GM23338 (cell line): ENCODE data around the gene WDR54.

Source experiments
- EZH2 ChIP-seq: fragments of 200-600 bp; sonication (generic); IDR thresholded peaks from one replicate; pipeline ENCODE4 v1.8.0; 2017; ENCODE audit warnings: antibody characterized with exemption, mild to moderate bottlenecking, low read depth; ENCODE audit not compliant: unreplicated experiment
- EZH2phosphoT487 ChIP-seq: fragments of 200-600 bp; sonication (generic); IDR thresholded peaks from one replicate; pipeline ENCODE4 v1.8.1; 2018; ENCODE audit warnings: antibody characterized with exemption; ENCODE audit not compliant: unreplicated experiment
- POLR2AphosphoS5 ChIP-seq: IDR thresholded peaks from 2 replicates; pipeline ENCODE4 v1.6.1; 2016; ENCODE audit warnings: antibody characterized with exemption, low read depth
- ZNF331 ChIP-seq: fragments of 250-450 bp; sonication (Bioruptor Pico); IDR thresholded peaks from 2 replicates; pipeline ENCODE4 v1.5.0; 2020; ENCODE audit warnings: low read depth, mild to moderate bottlenecking, moderate library complexity
- TF ChIP-seq, protein P1 (sequence below), 2 experiments: fragments of 200-600 bp in 1 of 2; sonication (generic) in 1 of 2; conservative IDR thresholded peaks; 2 replicates each; pipeline versions ENCODE4 v1.5.1 to v1.6.1; 2016 to 2017; ENCODE audit warnings: antibody characterized with exemption in 2 of 2, low read depth in 2 of 2, mild to moderate bottlenecking in 2 of 2, moderate library complexity in 1 of 2
- TF ChIP-seq, protein P2 (sequence below): IDR thresholded peaks from one replicate; pipeline ENCODE4 v1.6.1; 2018; ENCODE audit warnings: antibody characterized with exemption; ENCODE audit not compliant: unreplicated experiment

DNA sequence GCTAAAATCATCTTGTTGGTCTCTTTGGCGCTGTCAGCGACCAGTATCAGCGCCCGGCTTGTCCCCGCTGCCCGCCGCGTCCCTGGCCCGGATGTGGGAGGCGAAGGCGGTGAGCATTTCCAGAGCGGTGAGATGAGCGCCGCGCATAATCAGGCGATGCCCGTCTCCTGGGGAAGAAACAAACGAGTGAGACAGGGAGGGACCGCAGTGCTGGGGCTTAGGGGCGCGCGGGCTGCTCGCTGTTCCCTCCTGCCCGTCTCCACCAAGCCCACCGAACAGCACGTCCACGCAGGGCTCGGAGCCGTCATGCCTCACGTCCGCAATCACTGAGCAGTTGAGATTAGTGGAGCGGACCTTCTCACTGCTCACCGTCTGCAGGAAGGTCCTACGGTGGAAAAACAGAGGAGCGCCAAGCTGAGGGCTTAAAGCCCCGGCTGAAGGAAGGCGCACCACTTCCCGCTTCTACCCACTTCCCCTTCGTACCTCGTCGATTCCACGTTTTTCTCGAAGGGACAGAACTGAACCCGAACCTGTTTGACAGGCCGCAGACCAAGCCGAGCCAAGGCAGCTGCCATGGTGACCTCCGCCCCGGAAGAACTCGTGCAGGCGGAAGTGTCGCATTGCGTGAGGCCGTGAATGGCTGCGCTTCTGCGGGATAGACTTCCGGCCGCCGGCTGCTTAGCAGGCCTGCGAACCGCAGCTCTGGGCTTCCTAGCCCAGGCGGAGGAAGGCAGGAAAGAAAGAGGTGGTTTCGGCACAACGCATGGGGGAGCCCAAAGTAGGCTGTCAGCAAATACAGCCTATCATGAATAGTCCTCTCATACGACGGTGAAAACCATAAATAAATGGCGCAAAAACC, 50.8 kb downstream of the WDR54 start, which contains the start of gene MRPL53:
- TF ChIP-seq, protein P1, sequence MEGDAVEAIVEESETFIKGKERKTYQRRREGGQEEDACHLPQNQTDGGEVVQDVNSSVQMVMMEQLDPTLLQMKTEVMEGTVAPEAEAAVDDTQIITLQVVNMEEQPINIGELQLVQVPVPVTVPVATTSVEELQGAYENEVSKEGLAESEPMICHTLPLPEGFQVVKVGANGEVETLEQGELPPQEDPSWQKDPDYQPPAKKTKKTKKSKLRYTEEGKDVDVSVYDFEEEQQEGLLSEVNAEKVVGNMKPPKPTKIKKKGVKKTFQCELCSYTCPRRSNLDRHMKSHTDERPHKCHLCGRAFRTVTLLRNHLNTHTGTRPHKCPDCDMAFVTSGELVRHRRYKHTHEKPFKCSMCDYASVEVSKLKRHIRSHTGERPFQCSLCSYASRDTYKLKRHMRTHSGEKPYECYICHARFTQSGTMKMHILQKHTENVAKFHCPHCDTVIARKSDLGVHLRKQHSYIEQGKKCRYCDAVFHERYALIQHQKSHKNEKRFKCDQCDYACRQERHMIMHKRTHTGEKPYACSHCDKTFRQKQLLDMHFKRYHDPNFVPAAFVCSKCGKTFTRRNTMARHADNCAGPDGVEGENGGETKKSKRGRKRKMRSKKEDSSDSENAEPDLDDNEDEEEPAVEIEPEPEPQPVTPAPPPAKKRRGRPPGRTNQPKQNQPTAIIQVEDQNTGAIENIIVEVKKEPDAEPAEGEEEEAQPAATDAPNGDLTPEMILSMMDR (conservative IDR thresholded peaks at IDR 0.05; ENCODE audit: low read depth in 2 of 2): no peak; a peak in 1 of 4 replicates
- TF ChIP-seq POLR2AphosphoS5 (peak; percentile 99), EZH2phosphoT487 (no peak), EZH2 (no peak), ZNF331 (no peak)
- TF ChIP-seq, protein P2, sequence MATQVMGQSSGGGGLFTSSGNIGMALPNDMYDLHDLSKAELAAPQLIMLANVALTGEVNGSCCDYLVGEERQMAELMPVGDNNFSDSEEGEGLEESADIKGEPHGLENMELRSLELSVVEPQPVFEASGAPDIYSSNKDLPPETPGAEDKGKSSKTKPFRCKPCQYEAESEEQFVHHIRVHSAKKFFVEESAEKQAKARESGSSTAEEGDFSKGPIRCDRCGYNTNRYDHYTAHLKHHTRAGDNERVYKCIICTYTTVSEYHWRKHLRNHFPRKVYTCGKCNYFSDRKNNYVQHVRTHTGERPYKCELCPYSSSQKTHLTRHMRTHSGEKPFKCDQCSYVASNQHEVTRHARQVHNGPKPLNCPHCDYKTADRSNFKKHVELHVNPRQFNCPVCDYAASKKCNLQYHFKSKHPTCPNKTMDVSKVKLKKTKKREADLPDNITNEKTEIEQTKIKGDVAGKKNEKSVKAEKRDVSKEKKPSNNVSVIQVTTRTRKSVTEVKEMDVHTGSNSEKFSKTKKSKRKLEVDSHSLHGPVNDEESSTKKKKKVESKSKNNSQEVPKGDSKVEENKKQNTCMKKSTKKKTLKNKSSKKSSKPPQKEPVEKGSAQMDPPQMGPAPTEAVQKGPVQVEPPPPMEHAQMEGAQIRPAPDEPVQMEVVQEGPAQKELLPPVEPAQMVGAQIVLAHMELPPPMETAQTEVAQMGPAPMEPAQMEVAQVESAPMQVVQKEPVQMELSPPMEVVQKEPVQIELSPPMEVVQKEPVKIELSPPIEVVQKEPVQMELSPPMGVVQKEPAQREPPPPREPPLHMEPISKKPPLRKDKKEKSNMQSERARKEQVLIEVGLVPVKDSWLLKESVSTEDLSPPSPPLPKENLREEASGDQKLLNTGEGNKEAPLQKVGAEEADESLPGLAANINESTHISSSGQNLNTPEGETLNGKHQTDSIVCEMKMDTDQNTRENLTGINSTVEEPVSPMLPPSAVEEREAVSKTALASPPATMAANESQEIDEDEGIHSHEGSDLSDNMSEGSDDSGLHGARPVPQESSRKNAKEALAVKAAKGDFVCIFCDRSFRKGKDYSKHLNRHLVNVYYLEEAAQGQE: no peak
